ENCODE data around the gene MYO5B.
"Not testable (repeated sequence)": the region's sequence is repeated elsewhere in the genome, so short reads cannot be mapped to it uniquely, and the experiment has no call there.

Gene MYO5B

DNA sequence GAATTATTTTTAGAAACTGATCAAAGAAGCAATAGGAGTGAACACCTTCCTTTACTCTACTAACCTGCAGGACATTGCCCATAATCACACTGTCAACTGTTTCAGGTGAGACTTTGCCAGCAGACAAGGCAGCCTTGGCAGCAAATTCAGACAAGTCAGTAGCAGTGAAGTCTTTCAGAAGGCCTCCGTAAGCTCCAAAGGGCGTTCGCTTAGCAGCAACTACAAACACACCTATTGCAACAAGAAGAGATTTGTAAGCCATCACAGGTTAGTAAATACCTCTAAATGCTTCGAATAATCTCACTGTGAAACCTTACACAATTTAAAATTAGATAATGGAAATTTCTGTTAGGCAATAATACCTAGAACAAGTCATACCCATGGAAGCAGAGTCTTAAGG is 392.3 kb downstream of the MYO5B start:
- DNase-seq (ENCODE audit: low read depth), result no peak
- TF ChIP-seq, protein P1, sequence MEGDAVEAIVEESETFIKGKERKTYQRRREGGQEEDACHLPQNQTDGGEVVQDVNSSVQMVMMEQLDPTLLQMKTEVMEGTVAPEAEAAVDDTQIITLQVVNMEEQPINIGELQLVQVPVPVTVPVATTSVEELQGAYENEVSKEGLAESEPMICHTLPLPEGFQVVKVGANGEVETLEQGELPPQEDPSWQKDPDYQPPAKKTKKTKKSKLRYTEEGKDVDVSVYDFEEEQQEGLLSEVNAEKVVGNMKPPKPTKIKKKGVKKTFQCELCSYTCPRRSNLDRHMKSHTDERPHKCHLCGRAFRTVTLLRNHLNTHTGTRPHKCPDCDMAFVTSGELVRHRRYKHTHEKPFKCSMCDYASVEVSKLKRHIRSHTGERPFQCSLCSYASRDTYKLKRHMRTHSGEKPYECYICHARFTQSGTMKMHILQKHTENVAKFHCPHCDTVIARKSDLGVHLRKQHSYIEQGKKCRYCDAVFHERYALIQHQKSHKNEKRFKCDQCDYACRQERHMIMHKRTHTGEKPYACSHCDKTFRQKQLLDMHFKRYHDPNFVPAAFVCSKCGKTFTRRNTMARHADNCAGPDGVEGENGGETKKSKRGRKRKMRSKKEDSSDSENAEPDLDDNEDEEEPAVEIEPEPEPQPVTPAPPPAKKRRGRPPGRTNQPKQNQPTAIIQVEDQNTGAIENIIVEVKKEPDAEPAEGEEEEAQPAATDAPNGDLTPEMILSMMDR (IDR thresholded peaks at IDR 0.05; ENCODE audit: insufficient read depth, low read depth, low read length, missing control alignments), result no peak
- no peak overlapping the region for H3K4me3 ChIP-seq (ENCODE audit: low read depth, low read length)

DNA sequence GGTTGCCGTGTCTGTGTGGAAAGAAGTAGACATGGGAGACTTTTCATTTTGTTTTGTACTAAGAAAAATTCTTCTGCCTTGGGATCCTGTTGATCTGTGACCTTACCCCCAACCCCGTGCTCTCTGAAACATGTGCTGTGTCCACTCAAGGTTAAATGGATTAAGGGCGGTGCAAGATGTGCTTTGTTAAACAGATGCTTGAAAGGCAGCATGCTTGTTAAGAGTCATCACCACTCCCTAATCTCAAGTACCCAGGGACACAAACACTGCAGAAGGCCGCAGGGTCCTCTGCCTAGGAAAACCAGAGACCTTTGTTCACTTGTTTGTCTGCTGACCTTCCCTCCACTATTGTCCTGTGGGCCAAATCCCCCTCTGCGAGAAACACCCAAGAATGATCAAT is 394.5 kb downstream of the MYO5B start:
- H3K4me3 ChIP-seq (ENCODE audit: low read depth, low read length); DNase-seq (ENCODE audit: low read depth): not testable (repeated sequence)

DNA sequence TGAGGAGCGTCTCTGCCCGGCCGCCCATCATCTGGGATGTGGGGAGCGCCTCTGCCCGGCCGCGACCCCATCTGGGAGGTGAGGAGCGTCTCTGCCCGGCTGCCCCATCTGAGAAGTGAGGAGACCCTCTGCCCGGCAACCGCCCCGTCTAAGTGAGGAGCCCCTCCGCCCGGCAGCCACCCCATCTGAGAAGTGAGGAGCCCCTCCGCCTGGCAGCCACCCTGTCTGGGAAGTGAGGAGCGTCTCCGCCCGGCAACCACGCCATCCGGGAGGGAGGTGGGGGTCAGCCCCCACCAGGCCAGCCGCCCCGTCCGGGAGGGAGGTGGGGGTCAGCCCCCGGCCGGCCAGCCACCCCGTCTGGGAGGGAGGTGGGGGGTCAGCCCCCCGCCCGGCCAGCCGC is 395.1 kb downstream of the MYO5B start:
- not testable (repeated sequence) for H3K4me3 ChIP-seq (ENCODE audit: low read depth, low read length); DNase-seq (ENCODE audit: low read depth)

DNA sequence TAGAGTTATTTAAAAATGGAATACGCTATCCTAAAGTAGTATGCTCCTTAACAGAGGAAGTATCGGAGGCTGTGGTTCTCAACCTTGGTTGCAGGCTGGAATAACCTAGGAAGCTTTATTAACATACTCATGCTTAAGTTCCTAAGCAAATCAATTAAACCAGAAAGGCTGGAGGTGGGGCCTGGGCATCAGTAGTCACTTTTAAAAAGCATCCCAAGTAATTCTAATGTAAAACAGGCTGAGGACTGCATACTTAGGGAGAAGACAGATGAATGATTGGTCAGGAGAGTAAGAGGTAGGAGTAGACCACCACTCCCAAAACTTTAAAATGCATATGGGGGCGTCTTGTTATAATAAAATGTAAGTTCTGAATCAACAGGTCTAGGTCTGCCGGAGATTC is 396.9 kb downstream of the MYO5B start:
- DNase-seq (ENCODE audit: low read depth), result no peak
- H3K4me3 ChIP-seq (ENCODE audit: low read depth, low read length), result no peak overlapping the region
- TF ChIP-seq, protein P1 (IDR thresholded peaks at IDR 0.05; ENCODE audit: insufficient read depth, low read depth, low read length, missing control alignments), result no peak

DNA sequence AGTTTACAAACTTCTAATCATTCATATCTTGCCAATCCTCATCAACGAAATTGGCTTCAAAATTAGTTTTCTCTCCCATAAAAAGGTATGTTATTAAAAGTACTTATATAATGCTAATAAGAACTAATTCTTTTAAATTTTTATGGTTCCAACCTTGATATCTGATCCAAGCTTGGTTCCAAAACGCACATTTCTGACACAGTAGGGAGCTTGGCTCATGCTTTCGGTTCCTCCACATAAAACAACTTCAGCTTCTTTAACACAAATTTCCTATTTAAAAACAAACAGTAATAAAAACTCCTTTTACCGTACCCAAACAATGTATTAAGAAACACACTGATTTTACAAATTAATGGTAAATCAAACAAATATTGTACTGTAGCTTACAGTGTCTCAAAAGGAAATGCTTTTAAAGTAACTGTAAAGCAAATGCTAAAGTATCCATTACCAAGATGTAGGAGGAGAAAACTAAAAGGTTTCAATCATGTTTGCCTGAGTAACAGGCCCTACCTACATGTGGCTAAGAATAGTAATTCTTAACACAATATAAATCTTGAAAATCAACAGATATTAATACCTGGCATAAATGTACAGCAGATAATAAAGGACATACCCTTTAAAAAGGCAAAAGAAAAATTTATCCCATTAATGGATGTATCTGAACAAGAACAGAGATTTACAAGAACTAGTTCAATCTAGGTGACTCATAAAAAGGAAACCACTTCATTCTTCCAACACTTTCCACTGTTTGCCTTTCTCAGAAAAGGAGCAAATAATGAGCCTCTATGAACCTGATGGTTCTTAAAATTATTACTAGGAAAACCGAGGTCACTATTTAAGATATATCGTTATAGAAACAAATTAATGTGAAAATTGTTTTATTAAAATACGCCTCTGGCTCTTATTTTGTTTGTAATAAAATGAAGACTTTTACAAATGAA is 399.1 kb downstream of the MYO5B start:
- no peak for DNase-seq (ENCODE audit: low read depth)
- no peak overlapping the region for H3K4me3 ChIP-seq (ENCODE audit: low read depth, low read length)
- TF ChIP-seq, protein P1 (IDR thresholded peaks at IDR 0.05; ENCODE audit: insufficient read depth, low read depth, low read length, missing control alignments), result no peak

DNA sequence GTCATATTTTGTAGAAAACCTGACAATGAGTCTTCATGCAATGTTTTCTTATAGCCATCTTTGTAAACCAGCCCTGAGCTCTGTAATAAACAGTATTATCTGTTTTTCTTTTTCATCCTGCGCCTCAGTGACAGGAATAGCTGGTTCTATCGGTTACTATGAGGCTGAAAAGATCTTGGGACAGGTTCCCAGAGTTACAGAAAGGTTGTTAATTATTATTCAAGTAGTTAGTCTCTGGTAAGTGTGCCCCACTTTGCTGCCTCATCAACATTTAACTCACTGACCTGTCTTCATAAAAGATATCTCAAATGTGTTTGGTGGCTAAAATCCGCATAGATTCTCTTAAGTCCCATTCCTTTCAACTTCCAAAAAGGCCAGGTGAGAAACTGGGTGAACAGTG is 400.2 kb downstream of the MYO5B start:
- no peak for DNase-seq (ENCODE audit: low read depth)
- H3K4me3 ChIP-seq (ENCODE audit: low read depth, low read length), result no peak overlapping the region
- TF ChIP-seq, protein P1 (IDR thresholded peaks at IDR 0.05; ENCODE audit: insufficient read depth, low read depth, low read length, missing control alignments), result no peak

DNA sequence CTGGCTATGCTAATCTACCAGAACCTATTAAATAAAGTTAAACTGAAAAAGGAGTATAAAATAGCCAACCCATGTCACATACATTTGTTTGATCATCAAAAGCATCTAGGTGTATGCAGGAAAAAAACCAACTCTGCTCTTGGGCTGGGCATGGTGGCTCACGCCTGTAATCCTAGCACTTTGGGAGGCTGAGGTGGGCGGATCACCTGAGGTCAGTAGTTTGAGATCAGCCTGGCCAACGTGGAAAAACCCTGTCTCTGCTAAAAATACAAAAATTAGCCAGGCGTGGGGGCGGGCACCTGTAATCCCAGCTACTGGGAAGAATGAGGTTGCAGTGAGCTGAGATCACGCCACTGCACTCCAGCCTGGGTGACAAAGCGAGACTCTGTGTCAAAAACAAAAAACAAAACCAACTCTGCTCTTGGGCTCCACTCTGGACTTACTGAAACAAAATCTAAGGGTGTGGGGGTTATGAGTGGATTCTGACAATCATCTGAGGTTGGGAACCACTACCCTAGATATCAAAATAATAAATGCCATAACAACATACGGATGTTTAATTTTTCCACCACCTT is 405.3 kb downstream of the MYO5B start:
- not testable (repeated sequence) for H3K4me3 ChIP-seq (ENCODE audit: low read depth, low read length); DNase-seq (ENCODE audit: low read depth)

DNA sequence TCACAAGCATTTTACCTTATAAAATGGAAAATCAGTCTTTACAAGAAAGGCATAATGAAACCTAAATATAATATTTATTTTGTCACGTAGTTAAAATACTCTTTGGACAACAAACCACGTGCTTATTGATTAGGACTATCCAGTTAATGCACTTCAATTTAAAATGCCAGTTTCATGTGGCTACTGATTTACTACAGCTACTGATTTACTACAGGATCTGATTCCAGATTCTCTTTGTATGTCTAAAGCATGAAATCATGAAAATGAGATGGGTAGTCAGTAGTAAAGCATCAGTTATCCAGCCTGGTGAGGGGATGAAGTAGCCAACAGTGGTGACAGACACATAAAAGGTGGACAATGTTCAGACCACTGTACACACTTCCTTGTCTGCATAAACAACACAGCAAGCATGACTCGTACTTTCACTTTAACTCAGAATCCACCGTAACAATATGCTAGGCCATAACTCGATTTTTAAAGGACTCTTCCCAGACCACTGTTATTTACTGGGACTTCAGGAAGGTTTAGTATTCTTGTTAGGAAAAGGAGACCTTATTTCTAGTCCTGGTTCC is 406.5 kb downstream of the MYO5B start:
- no peak overlapping the region for H3K4me3 ChIP-seq (ENCODE audit: low read depth, low read length)
- DNase-seq (ENCODE audit: low read depth), result peak; percentile 20
- TF ChIP-seq, protein P1 (IDR thresholded peaks at IDR 0.05; ENCODE audit: insufficient read depth, low read depth, low read length, missing control alignments), result no peak
